Measurements from ENCODE around the gene TUBB6.

The TUBB6 gene

DNA sequence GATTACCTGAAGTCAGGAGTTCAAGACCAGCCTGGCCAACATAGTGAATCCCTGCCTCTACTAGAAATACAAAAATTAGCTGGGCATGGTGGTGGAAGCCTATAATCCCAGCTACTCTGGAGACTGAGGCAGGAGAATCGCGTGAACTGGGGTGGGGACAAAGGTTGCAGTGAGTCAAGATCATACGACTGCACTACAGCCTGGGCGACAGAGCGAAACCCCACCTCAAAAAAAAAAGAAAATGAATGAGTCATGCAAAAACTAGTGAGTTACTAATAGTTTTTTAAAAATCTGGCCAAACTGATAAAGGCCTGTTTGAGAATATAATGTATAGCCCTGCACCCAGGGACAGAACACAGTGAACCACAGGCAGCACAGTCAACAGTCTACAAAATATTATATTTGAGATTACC, 51.5 kb downstream of the TUBB6 start:
- H3K4me3 ChIP-seq (ENCODE audit: low read depth, low read length): no peak overlapping the region
- DNase-seq (ENCODE audit: low read depth): no peak
- TF ChIP-seq, protein P1, sequence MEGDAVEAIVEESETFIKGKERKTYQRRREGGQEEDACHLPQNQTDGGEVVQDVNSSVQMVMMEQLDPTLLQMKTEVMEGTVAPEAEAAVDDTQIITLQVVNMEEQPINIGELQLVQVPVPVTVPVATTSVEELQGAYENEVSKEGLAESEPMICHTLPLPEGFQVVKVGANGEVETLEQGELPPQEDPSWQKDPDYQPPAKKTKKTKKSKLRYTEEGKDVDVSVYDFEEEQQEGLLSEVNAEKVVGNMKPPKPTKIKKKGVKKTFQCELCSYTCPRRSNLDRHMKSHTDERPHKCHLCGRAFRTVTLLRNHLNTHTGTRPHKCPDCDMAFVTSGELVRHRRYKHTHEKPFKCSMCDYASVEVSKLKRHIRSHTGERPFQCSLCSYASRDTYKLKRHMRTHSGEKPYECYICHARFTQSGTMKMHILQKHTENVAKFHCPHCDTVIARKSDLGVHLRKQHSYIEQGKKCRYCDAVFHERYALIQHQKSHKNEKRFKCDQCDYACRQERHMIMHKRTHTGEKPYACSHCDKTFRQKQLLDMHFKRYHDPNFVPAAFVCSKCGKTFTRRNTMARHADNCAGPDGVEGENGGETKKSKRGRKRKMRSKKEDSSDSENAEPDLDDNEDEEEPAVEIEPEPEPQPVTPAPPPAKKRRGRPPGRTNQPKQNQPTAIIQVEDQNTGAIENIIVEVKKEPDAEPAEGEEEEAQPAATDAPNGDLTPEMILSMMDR (IDR thresholded peaks at IDR 0.05; ENCODE audit: low read depth, low read length, missing control alignments): no peak

DNA sequence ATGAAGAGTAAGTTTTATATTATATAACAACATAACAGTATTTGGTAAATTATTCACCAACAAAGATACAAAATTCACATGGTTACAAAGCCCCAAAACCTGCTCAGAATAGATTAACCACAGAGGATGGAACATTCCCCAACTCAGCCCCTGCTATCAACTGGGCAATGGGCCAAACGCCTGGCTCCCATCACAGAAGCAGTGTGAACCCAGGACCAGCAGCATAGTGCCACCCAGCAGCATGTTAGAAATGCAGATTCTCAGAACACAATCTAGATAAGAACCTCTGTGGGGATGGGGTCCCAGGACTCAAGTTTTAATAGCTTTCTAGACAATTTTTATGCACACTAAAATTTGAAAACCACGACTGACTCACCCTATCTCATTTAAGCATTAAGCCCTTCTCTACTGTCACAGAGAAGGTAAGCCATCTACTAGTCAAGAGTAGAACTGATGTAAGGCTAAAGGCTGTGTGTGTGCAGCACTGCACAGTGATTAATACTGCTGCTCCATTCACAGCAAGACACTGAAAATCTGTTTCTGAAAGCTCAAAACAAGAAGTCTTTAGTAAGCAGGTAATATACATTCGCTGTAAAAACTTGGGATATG, 53.8 kb downstream of the TUBB6 start:
- no peak overlapping the region for H3K4me3 ChIP-seq (ENCODE audit: low read depth, low read length)
- TF ChIP-seq, protein P1 (IDR thresholded peaks at IDR 0.05; ENCODE audit: low read depth, low read length, missing control alignments): no peak
- DNase-seq (ENCODE audit: low read depth): no peak

DNA sequence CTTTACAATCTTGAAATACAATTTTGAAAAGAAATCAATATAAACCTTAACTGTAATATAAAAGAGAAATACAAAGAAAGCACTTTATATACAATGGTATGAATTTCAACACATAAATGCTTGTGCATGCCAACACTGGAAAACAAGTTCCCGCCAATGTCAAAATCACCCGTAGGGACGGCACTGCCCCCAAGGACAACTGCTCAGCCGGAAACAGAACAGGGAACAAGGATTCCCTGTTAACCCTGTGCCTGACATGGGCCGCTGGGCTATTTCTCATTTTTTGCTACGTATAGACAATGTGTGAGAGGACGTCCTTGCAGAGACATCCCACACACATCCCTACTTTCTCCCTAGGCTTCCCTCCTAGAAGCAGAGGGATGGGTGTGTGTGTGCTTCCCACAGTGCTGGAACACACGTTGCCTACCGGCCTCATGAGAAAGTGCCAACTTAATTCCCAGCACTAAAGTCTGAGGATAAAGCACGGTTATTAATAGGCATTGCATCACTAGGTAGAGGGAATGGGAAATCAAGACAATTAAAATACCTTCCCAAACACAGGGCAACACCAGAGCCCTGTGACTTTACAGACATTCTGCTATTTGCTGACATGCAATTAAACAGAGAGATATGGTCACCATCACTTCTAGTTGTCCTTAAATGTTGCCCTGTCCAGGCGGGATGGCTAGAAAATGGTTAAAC, 54.6 kb downstream of the TUBB6 start:
- TF ChIP-seq, protein P1 (IDR thresholded peaks at IDR 0.05; ENCODE audit: low read depth, low read length, missing control alignments): no peak
- DNase-seq (ENCODE audit: low read depth): no peak
- H3K4me3 ChIP-seq (ENCODE audit: low read depth, low read length): no peak overlapping the region

DNA sequence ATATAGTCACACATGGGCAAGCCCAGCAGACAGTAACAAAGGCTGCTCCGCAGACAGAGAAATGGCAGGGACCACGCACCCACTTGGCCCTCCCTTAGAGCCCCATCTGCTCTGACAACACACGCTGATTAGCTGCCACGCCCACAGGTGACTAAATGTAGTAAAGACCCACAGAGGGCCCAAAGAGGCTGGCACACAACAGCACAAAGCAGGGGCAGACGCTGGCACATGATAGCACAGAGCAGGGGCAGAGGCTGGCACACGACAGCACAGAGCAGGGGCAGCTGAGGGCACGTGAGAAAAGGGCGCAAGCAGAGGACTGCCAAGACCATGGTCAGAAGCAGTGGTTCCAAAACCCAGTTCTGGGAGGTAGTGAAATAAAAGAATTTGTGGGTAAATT, 58.3 kb downstream of the TUBB6 start:
- TF ChIP-seq, protein P1 (IDR thresholded peaks at IDR 0.05; ENCODE audit: low read depth, low read length, missing control alignments): no peak
- no peak overlapping the region for H3K4me3 ChIP-seq (ENCODE audit: low read depth, low read length)

DNA sequence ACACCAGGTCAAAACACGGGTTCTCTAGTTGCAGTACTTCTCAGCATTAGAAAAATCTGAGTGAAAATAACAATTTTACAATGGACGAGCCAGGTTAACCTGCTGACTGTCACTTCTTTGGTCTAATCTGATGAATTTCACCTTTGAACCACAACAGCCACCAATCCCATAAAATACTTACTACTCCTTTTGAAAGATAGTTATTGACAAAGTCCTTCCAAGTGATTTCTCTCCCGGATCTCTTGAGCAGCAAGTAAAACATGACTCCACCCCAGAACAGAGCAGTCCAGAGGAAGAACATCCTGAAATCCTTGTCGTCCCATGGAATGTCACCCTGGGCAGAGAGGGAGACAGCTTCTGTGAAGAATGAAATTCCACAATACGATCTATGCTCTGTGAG, 58.7 kb downstream of the TUBB6 start:
- no peak overlapping the region for H3K4me3 ChIP-seq (ENCODE audit: low read depth, low read length)
- TF ChIP-seq, protein P1 (IDR thresholded peaks at IDR 0.05; ENCODE audit: low read depth, low read length, missing control alignments): no peak
- no peak for DNase-seq (ENCODE audit: low read depth)

More for the DNA sequence above, 58.3 kb downstream of the TUBB6 start:
- no peak for DNase-seq (ENCODE audit: low read depth)

DNA sequence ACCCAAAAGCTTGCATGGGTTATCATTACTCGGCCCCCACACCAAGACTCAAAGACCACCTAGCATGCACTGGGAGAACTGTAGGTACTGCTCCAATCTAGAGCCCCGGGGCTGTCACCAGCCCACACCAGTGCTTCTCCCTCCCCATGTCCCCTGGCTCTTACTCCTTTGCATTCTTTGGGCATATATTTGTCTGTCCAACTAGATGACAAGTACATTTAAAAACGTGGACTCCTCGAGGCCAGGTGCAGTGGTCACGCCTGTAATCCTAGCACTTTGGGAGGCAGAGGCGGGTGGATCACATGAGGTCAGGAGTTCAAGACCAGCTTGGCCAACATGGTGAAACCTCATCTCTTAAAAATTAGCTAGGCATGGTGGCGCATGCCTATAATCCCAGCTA, 61.2 kb downstream of the TUBB6 start:
- no peak for DNase-seq (ENCODE audit: low read depth)
- TF ChIP-seq, protein P1 (IDR thresholded peaks at IDR 0.05; ENCODE audit: low read depth, low read length, missing control alignments): no peak
- no peak overlapping the region for H3K4me3 ChIP-seq (ENCODE audit: low read depth, low read length)

DNA sequence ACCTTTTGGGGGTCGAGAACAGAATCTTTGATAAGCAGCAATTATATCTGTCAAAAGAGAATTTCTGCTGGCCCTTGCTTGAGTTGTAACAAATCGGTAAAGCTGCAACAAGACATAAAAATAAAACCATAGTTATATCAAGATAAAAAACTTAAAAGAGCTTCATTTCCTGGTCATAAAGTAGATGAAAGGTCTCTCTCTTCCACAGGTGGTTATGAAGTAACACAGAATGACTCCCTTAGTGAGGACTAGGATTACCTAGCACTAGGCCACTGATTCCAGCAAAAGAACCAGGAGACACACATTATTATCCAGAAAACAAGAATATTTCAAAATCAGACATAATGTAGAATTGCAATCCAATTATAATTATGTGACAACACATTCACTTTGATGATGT, 63.5 kb downstream of the TUBB6 start:
- DNase-seq (ENCODE audit: low read depth): no peak

More for the DNA sequence above, 63.5 kb downstream of the TUBB6 start:
- TF ChIP-seq, protein P1 (IDR thresholded peaks at IDR 0.05; ENCODE audit: low read depth, low read length, missing control alignments): no peak
- H3K4me3 ChIP-seq (ENCODE audit: low read depth, low read length): no peak overlapping the region

All from GM12864 (cell line).